GM12865 (cell line): ENCODE measurements around the gene CDC20B.

ENCODE experiments used
- DNase-seq: peaks from one replicate; pipeline ENCODE4 v3.0.0; 2010; ENCODE audit warnings: low read depth
- H3K4me3 ChIP-seq: 2 replicates; pipeline ENCODE4 v1.5.1; 2011; ENCODE audit warnings: mild to moderate bottlenecking, low read depth, low read length, control low read depth
- CTCF ChIP-seq: IDR thresholded peaks from 2 replicates; pipeline ENCODE4 v1.5.1; 2011; ENCODE audit warnings: low read length, control low read depth, low read depth, inconsistent platforms; ENCODE audit not compliant: insufficient read depth; ENCODE audit errors: missing control alignments

CDC20B gene

GRCh38 chr5:55081541-55081940 lies 91.4 kb downstream of the CDC20B start:
- no peak for DNase-seq
- no peak overlapping the region for H3K4me3 ChIP-seq
- no peak for TF ChIP-seq CTCF

- no peak for TF ChIP-seq CTCF
- no peak overlapping the region for H3K4me3 ChIP-seq
- DNase-seq, result no peak
Measured at GRCh38 chr5:55073211-55073610, 99.8 kb downstream of the CDC20B start.

GRCh38 chr5:55072666-55073065 lies 100.3 kb downstream of the CDC20B start:
- DNase-seq, result peak; percentile 11
- no peak overlapping the region for H3K4me3 ChIP-seq

GRCh38 chr5:55071413-55071812 lies 101.6 kb downstream of the CDC20B start:
- no peak overlapping the region for H3K4me3 ChIP-seq
- no peak for TF ChIP-seq CTCF
- DNase-seq, result no peak

More at GRCh38 chr5:55072666-55073065, 100.3 kb downstream of the CDC20B start:
- no peak for TF ChIP-seq CTCF

GRCh38 chr5:55070968-55071367 lies 102.0 kb downstream of the CDC20B start:
- no peak for TF ChIP-seq CTCF
- DNase-seq, result no peak
- H3K4me3 ChIP-seq, result no peak overlapping the region

GRCh38 chr5:55066277-55066676 lies 106.7 kb downstream of the CDC20B start:
- DNase-seq, result no peak
- no peak for TF ChIP-seq CTCF
- H3K4me3 ChIP-seq, result no peak overlapping the region

- DNase-seq, result no peak
- H3K4me3 ChIP-seq, result no peak overlapping the region
- no peak for TF ChIP-seq CTCF
Measured at GRCh38 chr5:55064523-55064922, 108.5 kb downstream of the CDC20B start.
